OCI-M2 (cell line): Measurements from ENCODE around the gene GUCY2D.
"Not testable (repeated sequence)": the region's sequence is repeated elsewhere in the genome, so short reads cannot be mapped to it uniquely, and the experiment has no call there.

ENCODE experiments used
- DNase-seq: peaks from one replicate; lab custom pipeline; 2025; ENCODE audit not compliant: unreplicated experiment; lab: John Stamatoyannopoulos, UW

Gene GUCY2D

DNA sequence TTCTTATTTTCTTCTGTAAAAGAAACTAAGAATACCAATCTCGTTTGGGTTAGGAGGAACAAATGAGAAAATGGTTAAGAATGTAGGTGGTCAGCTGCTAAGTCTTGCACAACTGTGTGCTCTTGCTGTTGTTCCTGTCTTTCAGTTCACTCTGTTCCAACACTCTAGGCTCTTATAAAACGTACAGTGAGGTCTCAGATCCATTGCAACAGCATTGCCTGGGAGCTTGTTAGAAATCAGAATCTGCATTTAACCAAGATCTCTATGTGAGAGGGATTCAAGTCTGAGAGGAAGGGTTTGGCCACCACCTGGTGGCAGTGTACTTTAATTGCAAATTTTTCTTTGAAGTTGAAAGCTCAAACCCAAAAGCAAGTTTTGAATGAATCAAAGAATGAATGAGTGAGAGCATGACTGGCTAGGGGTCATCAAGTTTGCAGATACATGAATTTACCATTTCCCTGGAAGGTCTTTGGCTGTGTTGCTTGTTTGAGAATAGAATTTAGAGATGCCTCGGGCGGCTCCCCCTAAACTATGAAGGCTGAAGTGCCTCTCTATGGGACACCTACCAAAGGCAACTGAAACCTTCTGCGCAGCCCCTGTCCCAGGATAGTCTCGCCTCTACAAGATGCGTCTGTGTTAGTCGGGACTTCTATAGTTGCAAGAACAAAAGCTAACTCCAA, 39.0 kb downstream of the GUCY2D start:
- DNase-seq, result no peak

- no peak for DNase-seq
Observed at GRCh38 chr17:8041979-8042378, 39.6 kb downstream of the GUCY2D start.

- no peak for DNase-seq
Observed at GRCh38 chr17:8044819-8045810, 42.7 kb downstream of the GUCY2D start.

DNA sequence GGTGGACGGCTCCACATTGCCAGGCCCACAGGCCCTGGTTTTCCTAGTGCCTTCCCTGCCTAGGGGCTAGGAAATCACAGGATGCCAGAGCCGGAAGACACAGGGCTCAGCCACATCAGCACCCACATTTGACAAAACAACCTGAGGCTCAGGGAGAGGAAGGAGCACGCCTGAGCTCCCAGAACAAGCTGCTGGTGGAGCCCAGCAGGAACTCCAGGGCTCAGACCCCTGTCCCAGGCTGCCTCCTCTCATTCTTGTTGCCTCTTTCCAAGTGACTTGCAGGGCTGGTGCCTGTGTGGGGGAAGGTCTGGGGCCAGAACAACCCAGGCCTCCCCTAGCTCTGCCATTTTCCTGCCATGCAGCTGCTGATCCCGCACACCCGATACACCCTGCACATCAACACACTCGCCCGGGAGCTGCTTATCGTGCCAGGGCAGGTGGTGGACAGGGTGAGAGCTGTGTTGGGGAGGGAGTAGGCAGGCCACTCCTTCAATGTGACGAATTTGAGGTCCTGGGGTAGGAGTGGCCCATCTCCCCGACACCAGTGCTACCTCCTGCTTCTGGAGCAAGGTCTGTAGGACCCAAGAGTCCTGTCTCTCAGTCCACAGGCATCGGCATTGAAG, 44.0 kb downstream of the GUCY2D start:
- no peak for DNase-seq

DNA sequence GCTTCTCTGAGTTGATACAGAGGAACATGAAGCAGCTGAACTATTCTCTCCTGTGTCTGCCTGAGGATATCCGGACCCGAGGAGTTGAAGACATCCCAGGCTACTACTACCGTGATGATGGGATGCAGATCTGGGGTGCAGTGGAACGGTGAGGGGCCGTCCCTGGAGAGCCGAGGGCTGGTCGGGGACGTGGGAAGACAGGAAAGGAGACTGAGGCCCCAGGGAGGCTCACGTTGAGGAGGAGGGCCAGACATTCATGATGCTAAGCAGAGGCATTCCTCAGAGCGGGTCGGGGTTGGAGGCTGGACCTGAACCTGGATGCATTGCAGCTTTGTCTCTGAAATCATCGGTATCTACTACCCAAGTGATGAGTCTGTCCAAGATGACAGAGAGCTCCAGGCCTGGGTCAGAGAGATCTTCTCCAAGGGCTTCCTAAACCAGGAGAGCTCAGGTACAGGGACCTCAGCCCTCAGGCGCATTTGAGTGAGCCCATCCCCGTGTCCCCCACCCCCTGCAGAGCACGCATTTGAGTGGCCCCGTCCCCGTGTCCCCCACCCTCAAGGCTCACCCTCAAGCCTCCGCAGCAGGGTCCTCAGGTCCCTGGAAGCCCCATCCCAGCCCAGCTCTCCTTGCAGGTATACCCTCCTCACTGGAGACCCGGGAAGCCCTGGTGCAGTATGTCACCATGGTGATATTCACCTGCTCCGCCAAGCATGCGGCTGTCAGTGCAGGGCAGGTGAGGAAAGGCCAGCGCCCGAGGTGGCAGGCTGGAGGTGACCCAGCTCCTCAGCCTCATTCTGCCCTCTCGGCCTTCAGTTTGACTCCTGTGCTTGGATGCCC, 44.7 kb downstream of the GUCY2D start:
- DNase-seq, result no peak

GRCh38 chr17:8047769-8048110, 45.3 kb downstream of the GUCY2D start:
- no peak for DNase-seq

DNA sequence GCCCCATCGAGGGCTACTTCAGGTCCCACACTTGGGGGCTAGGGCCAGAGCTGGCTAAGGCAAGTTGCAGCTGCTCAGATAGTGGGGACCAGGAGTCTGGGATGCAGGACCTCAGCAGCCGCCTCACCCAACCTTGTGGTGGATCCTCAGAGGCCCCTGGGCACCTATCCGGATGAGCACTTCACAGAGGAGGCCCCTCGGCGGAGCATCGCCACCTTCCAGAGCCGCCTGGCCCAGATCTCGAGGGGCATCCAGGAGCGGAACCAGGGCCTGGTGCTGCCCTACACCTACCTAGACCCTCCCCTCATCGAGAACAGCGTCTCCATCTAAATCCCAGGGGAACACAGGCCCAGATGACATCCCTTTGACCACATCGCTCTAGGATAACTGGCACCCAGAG, 45.8 kb downstream of the GUCY2D start:
- no peak for DNase-seq

DNA sequence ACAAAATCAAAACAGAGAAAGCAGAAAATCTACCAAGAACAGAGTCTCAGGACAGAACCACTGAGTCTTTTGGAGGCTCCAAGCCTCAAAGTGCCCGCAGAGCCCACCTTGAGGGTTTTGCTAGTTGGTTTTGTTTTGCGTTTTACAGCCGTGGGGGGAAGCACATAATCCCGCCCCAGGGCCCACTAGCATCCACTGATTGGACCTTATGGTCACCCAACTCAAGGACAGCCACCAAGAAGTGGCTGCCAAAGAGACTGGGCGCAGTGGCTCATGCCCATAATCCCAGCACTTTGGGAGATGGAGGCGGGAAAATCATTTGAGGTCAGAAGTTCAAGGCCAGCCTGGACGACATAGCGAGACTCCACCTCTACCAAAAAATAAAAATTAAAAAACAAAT, 46.3 kb downstream of the GUCY2D start:
- DNase-seq, result no peak

DNA sequence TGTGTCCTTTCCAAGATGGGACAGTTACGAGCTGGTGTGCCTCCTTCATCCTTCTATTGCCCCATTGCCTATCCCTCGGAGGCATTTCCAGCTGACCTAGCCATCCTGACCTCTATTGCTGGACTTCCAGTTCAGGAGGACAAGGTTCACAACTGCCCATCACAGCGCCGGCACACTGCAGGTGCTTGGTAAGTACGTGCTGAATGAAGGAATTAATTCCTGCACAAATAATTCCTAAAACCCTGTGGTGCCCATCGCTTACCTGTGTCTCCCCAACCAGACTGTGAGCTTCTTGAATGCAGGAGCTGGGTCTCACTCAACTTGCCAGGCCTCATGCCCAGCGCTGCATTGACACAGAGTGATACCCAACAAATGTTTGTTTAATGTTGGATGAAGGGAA, 49.4 kb downstream of the GUCY2D start:
- DNase-seq, result no peak

DNA sequence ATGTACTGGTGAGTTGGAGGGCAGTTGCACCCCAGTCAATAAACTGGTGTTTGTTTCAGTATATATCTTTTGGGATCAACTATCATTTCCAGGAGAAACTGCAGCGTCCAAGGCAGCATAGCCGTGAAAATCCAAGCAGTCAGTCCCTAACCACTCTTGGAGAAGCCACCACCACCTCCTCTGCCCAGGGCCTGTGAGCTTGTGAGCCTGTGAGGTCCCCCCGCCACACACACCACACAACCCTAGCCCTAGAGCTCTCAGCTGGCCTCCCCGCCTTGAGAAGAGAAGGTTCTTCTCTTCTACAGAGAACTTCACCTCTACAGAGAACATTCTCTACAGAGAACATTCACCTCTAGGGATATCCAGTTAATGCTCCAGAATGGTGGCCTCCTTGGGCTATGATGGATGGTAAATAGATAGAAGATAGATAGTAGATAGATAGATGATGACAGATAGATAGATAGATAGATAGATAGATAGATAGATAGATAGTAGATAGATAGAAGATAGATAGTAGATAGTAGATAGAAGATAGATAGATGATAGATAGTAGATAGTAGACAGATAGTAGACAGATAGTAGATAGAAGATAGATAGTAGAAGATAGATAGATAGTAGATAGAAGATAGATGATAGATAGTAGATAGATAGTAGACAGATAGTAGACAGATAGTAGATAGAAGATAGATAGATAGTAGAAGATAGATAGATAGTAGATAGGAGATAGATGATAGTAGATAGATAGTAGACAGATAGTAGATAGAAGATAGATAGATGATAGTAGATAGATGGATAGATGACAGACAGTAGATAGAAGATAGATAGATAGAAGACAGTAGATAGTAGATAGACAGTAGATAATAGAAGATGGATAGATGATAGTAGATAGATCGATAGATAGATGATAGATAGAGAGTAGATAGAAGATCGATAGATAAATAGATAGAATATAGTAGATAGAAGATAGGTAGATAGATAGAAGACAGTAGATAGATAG, 50.1 kb downstream of the GUCY2D start:
- DNase-seq, result no peak

- no peak for DNase-seq
Observed at GRCh38 chr17:8053600-8053999, 51.2 kb downstream of the GUCY2D start.

DNA sequence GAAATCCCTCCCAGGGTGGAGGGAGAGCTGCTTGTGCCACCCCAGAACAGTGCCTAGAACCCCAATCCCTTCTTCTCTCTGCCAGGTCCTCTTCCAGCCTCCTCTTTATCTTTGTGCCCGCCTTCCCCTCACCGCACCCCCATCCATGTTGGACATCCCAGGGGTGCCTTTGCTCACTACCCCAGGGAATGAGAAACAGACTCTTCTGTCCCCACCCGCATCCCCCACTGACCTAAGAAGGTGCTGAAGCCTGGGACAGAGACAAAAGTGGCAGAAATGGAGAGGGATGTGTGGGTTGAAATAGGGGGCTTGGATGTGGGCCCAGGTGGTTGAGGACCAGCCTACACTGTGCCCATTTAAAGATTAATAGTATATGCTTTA, 53.4 kb downstream of the GUCY2D start:
- no peak for DNase-seq

- DNase-seq, result no peak
Observed at GRCh38 chr17:8056232-8056975, 54.0 kb downstream of the GUCY2D start.

DNA sequence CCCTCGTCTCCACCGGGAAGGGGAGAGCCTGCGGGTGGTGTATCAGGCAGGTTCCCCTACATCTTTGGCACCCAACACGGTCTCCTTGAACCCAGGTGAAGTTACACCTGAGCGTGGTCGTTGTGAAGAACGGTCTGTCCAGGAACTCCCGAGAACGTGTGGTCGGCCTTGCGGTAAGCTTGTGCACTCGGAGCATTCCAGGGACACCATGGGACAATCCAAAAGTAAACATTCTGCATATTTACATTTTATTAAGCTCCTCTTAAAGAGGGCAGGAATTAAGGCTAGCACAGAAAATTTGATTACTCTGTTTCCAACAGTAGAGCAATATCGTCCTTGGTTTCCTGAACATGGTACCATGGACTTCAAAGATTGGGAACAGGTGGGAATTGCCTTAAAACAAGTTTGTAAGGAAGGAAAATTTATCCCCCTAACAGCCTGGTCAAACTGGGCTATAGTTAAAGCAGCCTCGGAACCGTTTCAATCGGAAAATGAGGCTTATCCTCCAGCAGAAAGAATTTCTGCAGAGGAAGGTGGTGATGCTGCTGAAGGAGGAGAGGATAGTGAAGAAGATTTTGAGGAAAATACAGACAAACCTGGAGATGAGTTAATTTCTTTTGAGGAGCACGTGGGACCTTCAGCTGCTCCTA, 54.7 kb downstream of the GUCY2D start:
- DNase-seq, result no peak

- DNase-seq, result peak; percentile 63
Observed at GRCh38 chr17:8057691-8058114, 55.3 kb downstream of the GUCY2D start.

DNA sequence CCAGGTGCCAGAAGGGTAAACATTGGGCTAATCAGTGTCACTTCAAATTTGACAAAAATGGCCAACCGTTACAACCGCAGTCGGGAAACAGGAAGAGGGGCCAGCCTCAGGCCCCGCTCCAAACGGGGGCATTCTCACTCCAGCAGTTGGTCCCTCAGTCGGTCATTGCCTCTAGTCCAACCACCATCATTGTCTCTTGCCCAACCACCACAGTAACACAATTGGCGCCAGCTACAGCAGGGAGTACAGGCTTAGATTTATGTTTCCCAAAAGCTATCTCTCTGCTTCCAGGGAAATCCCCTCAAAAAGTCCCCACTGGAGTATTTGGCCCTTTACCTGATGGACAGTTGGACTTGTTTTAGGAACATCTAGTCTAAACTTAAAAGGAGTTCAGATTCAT, 56.7 kb downstream of the GUCY2D start:
- no peak for DNase-seq

DNA sequence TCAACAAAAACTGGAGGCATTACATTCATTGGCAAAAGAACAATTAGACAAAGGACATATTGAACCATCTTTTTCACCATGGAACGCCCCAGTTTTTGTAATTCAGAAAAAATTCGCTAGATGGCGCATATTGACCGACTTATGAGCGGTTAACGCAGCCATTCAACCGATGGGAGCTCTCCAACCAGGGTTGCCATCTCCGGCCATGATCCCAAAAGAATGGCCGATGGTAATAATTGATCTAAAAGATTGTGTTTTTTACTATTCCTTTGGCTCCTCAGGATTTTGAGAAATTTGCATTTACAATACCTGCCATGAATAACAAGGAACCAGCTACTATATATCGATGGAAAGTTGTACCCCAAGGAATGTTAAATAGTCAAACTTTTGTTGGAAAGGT, 57.9 kb downstream of the GUCY2D start:
- peak; percentile 49 for DNase-seq

- not testable (repeated sequence) for DNase-seq
Observed at GRCh38 chr17:8061851-8062250, 59.4 kb downstream of the GUCY2D start.

GRCh38 chr17:8062435-8062806, 60.0 kb downstream of the GUCY2D start:
- no peak for DNase-seq
